Measurements from ENCODE around the gene GMEB1.
"Not testable (repeated sequence)": the region's sequence is repeated elsewhere in the genome, so short reads cannot be mapped to it uniquely, and the experiment has no call there.

Gene GMEB1

GRCh38 chr1:28675924-28676257 is 7.3 kb downstream of the GMEB1 start:
- no peak for DNase-seq

DNA sequence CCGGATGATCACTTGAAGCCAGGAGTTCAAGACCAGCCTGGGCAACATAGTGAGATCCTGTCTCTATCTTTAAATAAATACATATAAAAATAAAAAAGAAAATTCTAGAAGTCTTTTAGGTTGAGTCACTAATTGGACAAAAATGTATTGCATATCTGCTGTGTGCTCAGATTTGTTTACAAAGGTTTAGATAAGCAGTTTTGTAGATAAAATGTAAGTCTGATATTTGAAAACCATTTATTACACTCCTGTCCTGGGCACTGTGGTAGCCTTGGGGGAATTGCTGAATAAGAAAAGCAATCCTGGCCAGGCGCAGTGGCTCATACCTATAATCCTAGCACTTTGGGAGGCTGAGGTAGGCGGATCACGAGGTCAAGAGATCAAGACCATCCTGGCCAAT is 11.6 kb downstream of the GMEB1 start:
- DNase-seq: no peak

DNA sequence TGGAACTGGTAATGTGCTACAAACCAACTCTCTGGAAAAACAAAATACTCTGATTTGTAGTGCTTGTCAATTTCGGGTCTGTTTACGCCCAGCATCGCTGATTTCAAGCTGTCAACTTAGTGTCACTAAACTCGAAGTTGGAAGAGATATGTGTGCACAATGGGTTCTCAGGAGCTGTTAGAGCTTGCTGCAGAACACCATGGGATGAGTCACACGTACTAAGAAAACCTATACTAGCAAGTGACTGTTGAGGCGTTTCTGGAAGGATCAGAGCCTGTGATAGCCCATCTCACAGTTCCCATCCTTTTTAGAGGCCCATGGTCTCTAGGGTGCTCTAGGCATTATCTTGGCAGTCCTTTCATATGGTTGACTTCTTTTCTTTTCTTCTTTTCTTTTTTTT is 14.3 kb downstream of the GMEB1 start:
- DNase-seq: no peak

- DNase-seq: no peak
Observed at GRCh38 chr1:28684937-28685336, 16.4 kb downstream of the GMEB1 start.

DNA sequence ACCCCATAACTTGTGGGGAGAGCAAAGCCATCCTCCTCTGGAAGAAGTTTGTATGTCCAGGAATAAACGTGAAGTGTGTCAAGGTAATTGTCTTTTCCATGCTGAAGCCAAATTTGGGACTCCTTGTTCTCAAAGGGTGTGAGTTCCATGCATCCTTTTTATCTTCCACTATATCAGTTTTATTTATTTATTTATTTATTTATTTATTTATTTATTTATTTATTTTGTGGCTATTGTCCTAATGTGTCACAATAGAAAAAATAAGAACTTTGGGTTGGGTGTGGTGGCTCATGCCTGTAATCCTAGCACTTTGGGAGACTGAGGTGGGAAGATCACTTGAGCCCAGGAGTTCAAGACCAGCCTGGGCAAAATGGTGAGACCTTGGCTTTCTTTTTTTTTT is 23.0 kb downstream of the GMEB1 start:
- DNase-seq: not testable (repeated sequence)

DNA sequence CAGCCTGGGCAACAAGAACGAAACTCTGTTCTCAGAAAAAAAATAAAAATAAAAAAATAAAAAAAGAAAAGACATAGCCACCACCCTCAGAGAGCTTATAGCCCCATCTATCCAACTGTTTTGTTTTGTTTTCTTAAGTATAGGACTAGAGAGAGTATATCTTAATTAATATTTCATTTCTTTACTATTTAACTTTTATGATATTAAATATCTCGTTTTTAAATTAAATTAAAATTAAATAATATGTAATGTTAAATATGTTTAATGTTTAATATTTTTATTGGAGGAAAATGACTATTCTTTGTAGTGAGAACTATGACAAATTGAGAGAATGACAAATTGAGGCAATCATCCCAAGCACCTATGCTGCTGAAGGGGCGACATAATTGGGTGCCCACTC is 35.0 kb downstream of the GMEB1 start:
- DNase-seq: no peak

DNA sequence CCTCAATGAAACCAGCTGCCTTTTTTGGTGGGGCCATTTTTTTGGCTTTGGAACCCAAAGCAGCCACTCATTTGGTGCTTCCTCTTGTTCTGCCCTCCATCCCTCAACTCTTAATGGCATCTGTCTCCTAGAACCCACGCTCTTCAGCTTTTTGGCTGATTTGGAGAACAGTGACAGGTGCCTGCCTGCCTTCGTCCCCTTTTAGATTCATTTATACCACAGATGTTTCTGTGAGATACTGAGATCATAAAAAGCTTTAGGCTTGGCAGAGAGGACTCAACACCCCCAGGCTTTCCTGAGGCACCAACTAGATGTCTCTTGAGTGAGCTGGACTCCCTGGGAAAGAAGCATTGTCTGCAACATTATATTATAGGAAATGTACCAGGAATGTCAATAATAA is 47.8 kb downstream of the GMEB1 start:
- no peak for DNase-seq

GRCh38 chr1:28718166-28718565 is 49.6 kb downstream of the GMEB1 start:
- no peak for DNase-seq

DNA sequence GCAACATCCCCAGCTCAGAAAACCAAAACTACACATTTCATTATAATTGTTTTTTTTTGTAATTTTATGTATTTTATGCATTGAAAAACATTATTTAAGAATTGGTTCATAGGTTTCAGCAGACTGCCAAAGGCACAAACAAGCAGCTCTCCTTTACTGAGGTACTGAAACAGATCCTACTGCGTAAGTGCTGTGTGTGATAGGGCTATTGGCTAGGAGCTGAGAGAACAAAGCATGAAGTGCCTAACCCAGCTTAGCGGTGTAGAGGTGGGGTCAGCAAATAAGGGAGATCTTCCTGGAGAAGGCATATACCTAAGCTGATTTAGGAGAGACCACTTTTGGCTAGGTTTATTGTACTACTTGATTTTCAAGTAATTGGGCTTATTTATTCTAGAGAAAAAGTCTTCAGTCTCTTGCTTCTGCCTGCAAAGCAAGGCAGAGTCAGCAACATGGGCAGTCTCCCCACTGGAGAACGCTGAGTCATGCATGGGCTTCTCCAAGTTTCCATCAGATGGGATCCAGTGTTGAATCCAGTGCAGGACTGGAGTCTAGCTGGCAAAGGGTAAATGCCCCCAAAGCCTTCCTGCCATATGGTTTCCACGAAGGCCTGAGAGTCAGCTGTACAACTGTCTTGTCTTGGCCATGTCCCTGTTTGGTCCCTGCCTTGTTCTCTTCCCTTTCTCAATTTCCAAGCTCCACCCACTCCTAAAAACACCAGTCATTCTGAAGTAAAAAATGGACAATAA is 50.2 kb downstream of the GMEB1 start:
- no peak for DNase-seq

GRCh38 chr1:28719332-28719619 is 50.7 kb downstream of the GMEB1 start:
- no peak for DNase-seq

DNA sequence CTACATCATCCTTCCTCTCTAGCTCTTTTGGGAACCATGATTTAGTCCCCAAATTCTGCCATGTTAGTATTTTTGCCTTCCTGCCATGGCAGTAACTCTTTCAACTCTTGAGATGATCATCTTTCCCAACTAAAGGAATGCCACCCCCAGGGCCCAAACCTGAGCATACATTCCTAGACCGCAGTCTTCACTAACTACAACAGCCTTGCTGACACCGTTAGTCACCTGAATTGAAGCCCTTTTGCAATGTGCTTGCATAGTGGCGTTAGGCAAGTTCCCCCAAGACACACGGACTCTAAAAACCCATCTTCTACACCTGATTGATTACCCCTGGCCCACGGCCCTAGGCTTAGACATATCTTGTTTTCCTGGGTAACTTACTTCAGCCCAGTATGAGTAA is 51.8 kb downstream of the GMEB1 start:
- DNase-seq: no peak

DNA sequence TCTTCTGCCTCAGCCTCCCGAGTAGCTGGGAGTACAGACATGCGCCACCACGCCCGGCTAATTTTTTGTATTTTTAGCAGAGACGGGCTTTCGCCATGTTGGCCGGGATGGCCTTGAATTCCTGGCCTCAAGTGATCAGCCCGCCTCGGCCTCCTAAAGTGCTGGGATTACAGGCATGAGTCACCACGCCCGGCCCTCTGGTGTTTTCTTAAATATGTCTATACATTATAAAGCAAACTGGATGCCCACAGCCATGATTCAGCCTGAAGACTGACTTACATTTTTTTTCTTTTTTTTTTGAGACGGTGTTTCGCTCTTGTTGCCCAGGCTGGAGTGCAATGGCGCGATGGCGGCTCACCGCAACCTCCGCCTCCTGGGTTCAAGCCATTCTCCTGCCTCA is 53.3 kb downstream of the GMEB1 start:
- not testable (repeated sequence) for DNase-seq

DNA sequence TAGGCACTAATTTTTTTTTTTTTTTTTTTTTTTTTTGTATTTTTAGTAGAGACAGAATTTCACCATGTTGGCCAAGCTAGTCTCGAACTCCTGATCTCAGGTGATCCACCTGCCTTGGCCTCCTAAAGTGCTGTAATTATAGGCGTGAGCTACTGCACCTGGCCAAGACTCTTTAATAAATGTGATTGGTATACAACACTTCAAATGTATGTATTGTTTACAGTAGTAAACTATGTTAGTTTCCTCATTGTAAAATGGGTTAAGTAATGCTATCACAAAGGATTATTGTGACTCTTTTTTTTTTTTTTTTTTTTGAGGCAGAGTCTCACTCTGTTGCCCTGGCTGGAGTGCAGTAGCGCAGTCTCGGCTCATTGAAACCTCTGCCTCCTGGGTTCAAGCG is 56.8 kb downstream of the GMEB1 start:
- DNase-seq: not testable (repeated sequence)

DNA sequence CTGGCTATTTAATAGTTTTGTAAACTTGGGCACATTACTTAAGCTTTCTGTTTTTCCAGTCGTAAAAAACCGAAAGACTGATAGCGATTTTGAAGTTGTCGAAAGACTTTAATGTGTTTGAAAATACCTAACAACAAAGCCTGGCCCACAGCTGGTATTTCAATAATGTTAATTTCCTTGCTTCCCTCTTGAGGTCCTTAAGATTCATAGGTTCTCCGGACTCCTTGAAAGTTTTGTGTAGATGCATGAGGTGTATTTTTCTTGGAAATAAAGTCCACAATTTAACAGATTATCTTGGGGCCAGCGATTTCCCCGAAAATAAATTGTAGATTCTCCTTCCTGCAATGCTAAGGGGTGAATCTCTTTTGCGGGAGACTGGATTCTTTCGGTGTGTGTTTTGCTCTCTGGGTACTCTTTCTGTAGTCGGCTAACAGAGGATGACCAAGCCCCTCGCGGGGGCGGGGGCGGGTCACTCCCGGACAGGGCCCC is 67.4 kb downstream of the GMEB1 start:
- DNase-seq: no peak

DNA sequence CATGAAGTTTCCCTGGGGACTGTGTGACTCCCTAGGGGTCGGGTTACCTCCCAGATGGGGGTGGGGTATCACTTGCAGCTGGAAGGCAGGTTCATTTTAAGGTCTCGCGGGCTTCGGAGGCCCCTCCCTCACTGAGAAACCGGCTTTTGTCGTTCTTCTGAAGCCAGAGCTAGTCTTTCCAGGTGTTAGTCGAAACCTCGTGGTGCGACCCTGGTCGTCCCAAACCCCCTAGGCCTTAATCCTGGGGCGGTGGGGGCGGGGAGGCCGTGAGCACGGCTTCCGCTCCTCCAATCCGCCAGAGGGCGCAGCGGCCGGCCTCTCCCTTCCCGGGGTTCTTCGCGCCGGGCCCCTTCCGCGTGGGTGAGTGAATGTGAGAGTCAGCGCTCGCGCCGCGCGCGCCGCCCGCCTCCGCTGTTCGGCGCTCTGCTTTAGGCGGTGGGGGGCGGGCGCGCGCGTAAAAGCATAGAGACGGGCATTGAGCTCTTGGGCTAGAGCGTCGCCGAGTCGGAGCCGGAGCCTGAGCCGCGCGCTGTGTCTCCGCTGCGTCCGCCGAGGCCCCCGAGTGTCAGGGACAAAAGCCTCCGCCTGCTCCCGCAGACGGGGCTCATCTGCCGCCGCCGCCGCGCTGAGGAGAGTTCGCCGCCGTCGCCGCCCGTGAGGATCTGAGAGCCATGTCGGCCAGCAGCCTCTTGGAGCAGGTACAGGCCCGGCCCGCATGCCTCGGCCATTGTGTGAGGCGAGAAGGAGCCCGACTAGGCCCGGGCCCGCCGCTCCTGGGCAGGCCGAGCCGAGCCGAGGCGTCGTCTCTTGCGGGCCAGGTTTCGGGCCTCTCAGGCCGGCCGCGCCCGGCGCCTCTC is 68.1 kb downstream of the GMEB1 start, which contains the start of gene YTHDF2:
TSS of gene YTHDF2 (plus strand) at position 491 of the 857 bp plus-strand sequence. CDS start at position 672, 181 bp downstream.
- peak; percentile 52 for DNase-seq

DNA sequence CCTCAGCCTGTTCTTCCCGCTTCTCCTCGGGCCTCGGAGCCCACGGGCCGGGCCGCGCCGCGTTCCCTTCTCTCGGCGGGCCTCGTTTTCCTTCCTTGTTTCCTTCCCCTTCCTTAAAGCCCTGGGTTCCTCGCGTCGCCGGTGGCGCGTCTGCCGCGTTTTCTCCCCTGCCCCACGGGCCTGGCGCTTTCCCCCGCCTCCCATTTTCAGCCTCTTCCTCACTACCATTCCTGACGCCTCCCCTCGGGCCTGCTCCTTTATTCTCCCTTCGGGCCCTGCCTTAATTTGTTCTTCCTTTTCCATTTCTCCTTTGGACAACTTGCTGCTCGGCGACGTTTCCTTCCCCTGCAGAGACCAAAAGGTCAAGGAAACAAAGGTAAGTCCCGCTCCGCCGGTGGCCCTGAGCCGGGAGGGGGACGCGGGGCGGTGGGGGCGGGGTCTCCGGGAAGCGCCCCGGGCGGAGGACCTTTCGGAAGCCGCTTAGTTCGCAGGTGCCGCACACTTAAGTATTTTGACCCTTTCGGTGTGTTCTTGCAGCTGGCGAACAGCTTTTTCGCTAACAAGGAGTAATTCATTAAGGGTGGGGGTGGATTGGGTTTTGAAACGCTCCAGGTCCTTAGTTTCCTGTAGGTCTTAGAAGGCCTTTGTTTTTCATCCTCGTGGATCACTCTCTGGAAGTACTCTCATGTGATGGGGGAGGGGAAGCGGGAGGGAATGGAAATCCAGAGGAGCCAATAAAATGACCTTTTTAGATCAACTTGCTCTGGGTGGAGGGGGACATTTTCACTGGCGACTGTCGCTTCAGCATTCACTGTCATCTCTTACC is 68.9 kb downstream of the GMEB1 start:
- DNase-seq: no peak

DNA sequence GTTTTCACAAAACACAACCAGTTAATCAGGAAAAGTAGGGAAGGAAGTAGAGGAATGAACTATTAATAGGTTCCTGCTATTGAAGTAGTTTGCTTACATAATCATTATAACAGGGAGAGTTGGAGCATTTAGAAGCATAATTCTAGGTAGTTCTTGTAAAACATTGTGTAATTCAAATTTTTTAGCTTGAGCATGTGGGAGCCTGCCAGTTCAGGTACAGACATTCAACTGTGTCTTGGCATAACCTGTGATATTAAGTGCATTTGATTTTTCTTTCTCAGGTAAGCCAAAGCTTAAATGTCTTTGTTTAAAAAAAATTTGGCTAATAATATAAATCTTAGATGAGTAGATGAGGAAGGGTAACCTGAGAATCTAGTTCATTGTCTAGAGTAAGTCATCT is 71.5 kb downstream of the GMEB1 start:
- no peak for DNase-seq

GRCh38 chr1:28744184-28744583 is 75.6 kb downstream of the GMEB1 start:
- DNase-seq: no peak

DNA sequence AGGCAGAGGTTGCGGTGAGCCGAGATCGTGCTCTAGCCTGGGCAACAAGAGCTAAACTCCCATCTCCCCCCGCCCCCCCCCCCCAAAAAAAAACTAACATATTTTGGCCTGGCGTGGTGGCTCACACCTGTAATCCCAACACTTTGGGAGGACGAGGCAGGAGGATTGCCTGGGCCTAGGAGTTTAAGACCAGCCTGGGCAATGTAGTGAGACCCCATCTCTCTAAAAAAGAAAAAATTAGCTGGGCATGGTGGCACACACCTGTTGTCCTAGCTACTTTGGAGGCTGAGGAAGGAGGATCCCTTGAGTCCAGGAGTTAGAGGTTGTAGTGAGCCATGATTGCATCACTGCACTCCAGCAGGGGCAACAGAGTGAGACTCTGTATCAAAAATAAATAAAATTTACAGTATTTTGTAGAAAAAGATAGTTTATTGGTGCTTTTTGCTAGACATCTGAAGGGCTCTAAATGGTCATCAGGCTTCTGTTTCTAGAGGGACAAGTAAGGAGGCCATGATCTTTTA is 77.1 kb downstream of the GMEB1 start:
- no peak for DNase-seq

GRCh38 chr1:28750330-28750729 is 81.7 kb downstream of the GMEB1 start:
- no peak for DNase-seq

- not testable (repeated sequence) for DNase-seq
Observed at GRCh38 chr1:28750771-28751294, 82.2 kb downstream of the GMEB1 start.

- no peak for DNase-seq
Observed at GRCh38 chr1:28751315-28752060, 82.9 kb downstream of the GMEB1 start.

Data from SIG-M5 (cell line).